Measurements from ENCODE around the gene STK11. TPM values are rescaled to one million over a fixed set of nuclear protein-coding genes. Genes with fewer than 3 reads are reported as not detected.

The STK11 gene
- total and polyA plus RNA-seq, 2 of the 4 experiments (the other 2 are of a cell fraction): 39.3 to 42.8 TPM

- no peak overlapping the region for H2BK20ac ChIP-seq (ENCODE audit: low read depth, low read length)
- no peaks in the 10 kb centered on the region for H3K27me3 ChIP-seq (ENCODE audit: control insufficient read depth, insufficient read depth, low read length)
- intact Hi-C loops (cut with micrococcal nuclease) (loop anchor here (2.0 kb wide), 1 partner anchor 46 kb away; no protein-coding TSS in a partner anchor), dilution Hi-C loops (cut with HindIII; ENCODE audit: low sequenced_read_pairs, unreplicated experiment) (no loop called here), in situ Hi-C loops (cut with MboI; ENCODE audit: low sequenced_read_pairs) (no loop called here)
- no TSS peak for BruUV-seq (replicated peaks)
- peaks cover 18 to 63% of the 10 kb centered on the region in 2 experiments; a peak in 3 of 4 replicates for H3K79me1 ChIP-seq (ENCODE audit: low read depth in 1 of 2, low read length in 2 of 2)
- H3K4me1 ChIP-seq (ENCODE audit: control insufficient read depth, insufficient read depth, low read length): peaks cover 4% of the 10 kb centered on the region
- H3K36me3 ChIP-seq (ENCODE audit: control insufficient read depth, insufficient read depth, low read length): peaks cover 38% of the 10 kb centered on the region
- H3K4me3 ChIP-seq (ENCODE audit: insufficient read depth, low read depth, low read length): no peak overlapping the region
- no peak overlapping the region for H3K27ac ChIP-seq (ENCODE audit: insufficient read depth, low read length)
- ChIA-PET POLR2A (ENCODE audit: unreplicated experiment) (no interaction called here), CTCF (interaction anchor here (0.6 kb wide), 1 partner anchor 51 kb away, joined by 3 read pairs; no protein-coding TSS in a partner anchor)
- ATAC-seq (ENCODE audit: low read depth) (no peak), DNase-seq (no peak)
- no peaks in the 10 kb centered on the region for H3K9me1 ChIP-seq (ENCODE audit: insufficient read depth, low read length)
- no peak overlapping the region for H4K5ac ChIP-seq (ENCODE audit: low read depth, low read length)
- H2AK5ac ChIP-seq (ENCODE audit: low read depth, low read length): no peak overlapping the region
- no peaks in the 10 kb centered on the region for H3K9me3 ChIP-seq (ENCODE audit: control insufficient read depth, insufficient read depth, low read length)
- no peak overlapping the region for H3K14ac ChIP-seq (replicated peaks; ENCODE audit: low read depth, low read length)
- H3K9ac ChIP-seq (ENCODE audit: low read depth, low read length): no peak overlapping the region
- TF ChIP-seq BHLHE40 (IDR thresholded peaks at IDR 0.05; ENCODE audit: low read depth, low read length) (no peak), MAZ (IDR thresholded peaks at IDR 0.05; ENCODE audit: borderline replicate concordance, low read depth, low read length) (no peak), CTCF (conservative IDR thresholded peaks at IDR 0.05; ENCODE audit: low read depth, low read length) (no peak), NFE2L2 (IDR thresholded peaks at IDR 0.05; ENCODE audit: low read depth, low read length) (no peak), FOS (IDR thresholded peaks at IDR 0.05; ENCODE audit: low read depth, low read length) (no peak), RFX5 (IDR thresholded peaks at IDR 0.05; ENCODE audit: low read depth, low read length) (no peak), CHD1 (IDR thresholded peaks at IDR 0.05; ENCODE audit: low read depth, low read length) (no peak), MAFK (IDR thresholded peaks at IDR 0.05; ENCODE audit: low read depth, low read length) (no peak)
- TF ChIP-seq, protein P1, sequence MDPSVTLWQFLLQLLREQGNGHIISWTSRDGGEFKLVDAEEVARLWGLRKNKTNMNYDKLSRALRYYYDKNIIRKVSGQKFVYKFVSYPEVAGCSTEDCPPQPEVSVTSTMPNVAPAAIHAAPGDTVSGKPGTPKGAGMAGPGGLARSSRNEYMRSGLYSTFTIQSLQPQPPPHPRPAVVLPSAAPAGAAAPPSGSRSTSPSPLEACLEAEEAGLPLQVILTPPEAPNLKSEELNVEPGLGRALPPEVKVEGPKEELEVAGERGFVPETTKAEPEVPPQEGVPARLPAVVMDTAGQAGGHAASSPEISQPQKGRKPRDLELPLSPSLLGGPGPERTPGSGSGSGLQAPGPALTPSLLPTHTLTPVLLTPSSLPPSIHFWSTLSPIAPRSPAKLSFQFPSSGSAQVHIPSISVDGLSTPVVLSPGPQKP (IDR thresholded peaks at IDR 0.05; ENCODE audit: borderline replicate concordance, low read depth, low read length): no peak
- H2AFZ ChIP-seq (replicated peaks; ENCODE audit: low read length, poor library complexity): no peak overlapping the region
- no peak overlapping the region for H3K4me2 ChIP-seq (ENCODE audit: low read depth, low read length)
- 92% methylated on average over 16 of the region's 33 CpGs; no CpG with 5 or more reads in 1 of the 2 experiments for WGBS, 2 experiments (ENCODE audit: extremely low coverage in 2 of 2, insufficient read length in 1 of 2)
- peaks cover 47% of the 10 kb centered on the region for H4K20me1 ChIP-seq (ENCODE audit: insufficient read depth, low read length)
- H2BK15ac ChIP-seq (ENCODE audit: low read depth, low read length): no peak overlapping the region
- no peak overlapping the region for H2AK9ac ChIP-seq (replicated peaks; ENCODE audit: low read depth, low read length, poor library complexity)
- no peak overlapping the region for H3K4ac ChIP-seq (ENCODE audit: low read depth, low read length)
- no peak overlapping the region for H4K8ac ChIP-seq (ENCODE audit: low read depth in 2 of 2, low read length in 2 of 2)
- H2BK120ac ChIP-seq (ENCODE audit: low read depth, low read length): no peak overlapping the region
- no peak overlapping the region for H3K56ac ChIP-seq (ENCODE audit: extremely low read depth, insufficient read depth, low read length)
- H4K91ac ChIP-seq (ENCODE audit: insufficient read depth, low read depth, low read length): no peak overlapping the region
- no peak overlapping the region for H3K23ac ChIP-seq (ENCODE audit: low read depth, low read length)
- no peak overlapping the region for H3K18ac ChIP-seq (ENCODE audit: low read depth, low read length)
- no peak overlapping the region for H2BK5ac ChIP-seq (ENCODE audit: low read depth, low read length, poor library complexity, severe bottlenecking)
Observed at GRCh38 chr19:1220477-1220930, 14.9 kb downstream of the STK11 start.

Measured in IMR-90 (cell line).